Measurements from ENCODE around the gene IRF7.
A peak's percentile ranks its signal among the peaks of the same experiment; 100 is the strongest.
"Not testable (repeated sequence)": the region's sequence is repeated elsewhere in the genome, so short reads cannot be mapped to it uniquely, and the experiment has no call there.

IRF7 gene

DNA sequence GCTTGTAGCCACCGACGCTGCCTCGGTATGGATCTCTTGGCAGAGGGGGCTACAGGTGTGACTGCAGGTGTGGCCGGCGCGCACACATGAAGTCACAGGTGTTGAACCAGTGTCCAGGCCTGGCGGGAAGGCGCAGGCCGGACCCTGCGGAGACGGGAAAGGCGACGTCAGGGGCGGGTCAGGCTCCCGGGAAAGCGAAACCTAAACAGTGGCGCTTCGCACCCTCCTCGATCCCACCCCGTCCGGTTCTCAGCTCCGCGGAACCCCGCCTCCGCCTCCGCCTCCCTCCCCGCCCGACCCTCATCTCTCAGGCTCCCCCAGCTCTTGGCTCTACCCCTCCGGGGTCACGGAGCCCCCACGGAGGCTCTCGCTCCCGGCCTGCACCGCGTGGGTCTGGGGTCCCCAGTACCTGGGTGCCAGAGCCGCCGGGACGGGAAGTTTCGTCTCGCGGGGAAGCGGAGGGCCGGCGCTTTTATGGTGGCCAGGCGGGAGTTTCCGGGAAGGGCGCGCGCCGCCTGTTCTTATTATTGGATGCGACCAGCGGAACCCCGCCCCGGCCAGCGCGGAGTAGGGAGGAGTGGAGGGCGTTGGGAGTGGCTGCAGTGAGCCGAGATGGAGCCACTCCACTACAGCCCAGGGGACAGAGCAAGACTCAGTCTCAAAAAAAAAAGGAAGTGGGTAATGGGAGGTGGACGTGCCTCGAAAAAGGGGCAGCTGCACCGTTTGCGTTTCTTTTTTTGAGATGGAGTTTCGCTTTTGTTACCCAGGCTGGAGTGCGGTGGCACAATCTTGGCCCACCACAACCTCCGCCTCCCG is at the start of gene IRF7:
Gene IRF7 (minus strand): TSS at position 447 of the 816 bp plus-strand sequence. CDS start 586 bp downstream, outside the sequence.
- peak; percentile 98 for DNase-seq

GRCh38 chr11:665062-665703 is 49.4 kb upstream of the IRF7 start:
- no peak for DNase-seq

GRCh38 chr11:662689-663274 is 47.0 kb upstream of the IRF7 start:
- DNase-seq, result peak; percentile 47 to 57

- DNase-seq, result no peak
Observed at GRCh38 chr11:660681-661444, 45.1 kb upstream of the IRF7 start.

DNA sequence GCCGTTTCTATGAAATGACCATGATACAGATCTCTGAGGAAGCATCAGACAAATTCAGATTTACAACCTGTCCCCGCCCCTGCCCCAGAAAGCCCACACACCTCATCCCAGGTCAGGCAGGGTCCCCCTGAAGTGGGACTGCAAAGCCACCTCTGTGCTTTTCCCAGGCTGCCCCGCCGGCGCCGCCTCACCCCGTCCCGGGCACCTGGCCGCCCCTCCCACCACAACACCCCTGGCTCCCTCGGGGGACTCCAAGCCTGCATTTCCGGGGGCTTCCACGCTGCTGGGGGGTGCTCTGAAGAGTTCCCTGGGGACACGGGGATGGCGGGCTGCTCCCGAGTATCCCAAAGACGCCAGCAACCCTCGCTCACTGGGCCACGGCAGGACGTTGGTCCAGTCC is 44.5 kb upstream of the IRF7 start:
- DNase-seq, result no peak

GRCh38 chr11:659532-660085 is 43.9 kb upstream of the IRF7 start:
- DNase-seq, result no peak

- no peak for DNase-seq
Observed at GRCh38 chr11:657691-658126, 42.0 kb upstream of the IRF7 start.

GRCh38 chr11:656866-657265 is 41.1 kb upstream of the IRF7 start:
- no peak for DNase-seq

DNA sequence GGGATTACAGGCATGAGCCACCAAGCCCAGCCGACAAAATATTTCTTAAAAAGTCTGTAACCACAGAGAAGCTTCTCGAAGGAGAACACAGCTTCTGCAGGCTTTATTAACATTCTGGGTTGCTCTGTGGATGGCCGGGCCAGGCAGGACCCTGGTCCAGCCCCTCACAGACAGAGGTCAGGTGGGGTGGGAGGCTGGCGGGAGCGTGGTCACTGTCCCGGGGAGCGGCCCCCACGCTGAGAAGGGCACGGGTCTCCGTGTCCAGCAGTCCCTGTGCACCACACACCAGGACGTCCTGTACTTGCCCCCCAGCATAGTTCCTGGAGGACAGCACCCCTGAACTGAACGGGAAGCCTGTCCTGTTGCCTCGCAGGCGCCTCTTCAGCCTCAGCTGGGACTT is 40.7 kb upstream of the IRF7 start:
- no peak for DNase-seq

DNA sequence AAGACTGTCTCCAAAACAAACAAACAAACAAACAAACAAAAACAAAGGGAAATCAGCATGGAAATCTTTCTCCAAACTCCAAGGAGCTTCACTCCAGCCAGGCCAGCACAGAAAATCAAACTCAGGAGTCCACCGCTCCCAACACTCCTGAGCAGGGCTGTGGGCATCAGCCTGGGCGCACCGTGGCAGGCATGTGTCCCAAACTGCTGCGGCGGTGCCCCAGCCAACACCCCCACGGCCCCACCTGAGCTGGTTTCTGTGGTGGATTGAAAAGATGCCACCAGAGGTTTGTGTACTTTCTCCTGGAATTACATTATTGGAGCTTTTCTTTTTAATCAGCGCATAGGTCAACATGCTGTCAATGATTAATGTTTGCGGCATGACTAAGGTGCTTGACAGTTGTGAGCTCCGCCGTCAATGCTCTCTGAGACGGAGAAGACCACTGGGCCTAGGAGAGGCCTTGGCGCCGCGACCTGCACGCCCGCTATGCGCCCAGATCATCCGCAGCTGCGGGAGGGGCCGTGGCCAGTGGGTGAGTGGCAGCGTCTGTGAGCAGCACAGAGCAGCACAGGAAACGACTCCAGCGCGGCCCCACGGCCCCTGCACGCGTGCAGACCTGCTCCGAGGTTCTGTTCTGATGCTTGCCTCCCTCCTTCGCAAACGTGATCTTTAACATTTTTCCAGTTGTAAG is 39.4 kb upstream of the IRF7 start:
- DNase-seq, result no peak

GRCh38 chr11:654444-654843 is 38.7 kb upstream of the IRF7 start:
- DNase-seq, result not testable (repeated sequence)

- no peak for DNase-seq
Observed at GRCh38 chr11:653837-654236, 38.1 kb upstream of the IRF7 start.

- peak; percentile 17 to 18 for DNase-seq
Observed at GRCh38 chr11:653136-653535, 37.4 kb upstream of the IRF7 start.

GRCh38 chr11:650482-650881 is 34.7 kb upstream of the IRF7 start:
- DNase-seq, result no peak

- DNase-seq, result not testable (repeated sequence)
Observed at GRCh38 chr11:647672-648158, 32.0 kb upstream of the IRF7 start.

DNA sequence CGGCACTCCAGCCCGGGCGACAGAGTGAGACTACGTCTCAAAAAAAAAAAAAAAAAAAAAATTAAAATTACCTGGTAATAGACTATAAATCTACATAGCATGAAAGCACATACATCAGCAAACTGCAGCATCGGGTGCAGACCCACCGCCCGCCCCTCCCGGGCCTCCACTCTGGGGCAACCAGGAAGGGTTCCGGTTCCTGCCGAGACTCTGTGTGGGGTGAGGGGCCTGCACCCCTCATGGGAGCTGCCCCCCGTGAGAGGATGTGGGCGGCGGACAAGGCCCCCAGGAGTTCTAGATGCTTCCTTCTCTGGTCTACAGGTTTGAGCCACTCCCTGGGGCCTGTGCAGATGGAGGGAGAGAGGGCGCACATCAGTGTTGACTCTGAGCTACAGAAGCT is 30.5 kb upstream of the IRF7 start:
- no peak for DNase-seq

DNA sequence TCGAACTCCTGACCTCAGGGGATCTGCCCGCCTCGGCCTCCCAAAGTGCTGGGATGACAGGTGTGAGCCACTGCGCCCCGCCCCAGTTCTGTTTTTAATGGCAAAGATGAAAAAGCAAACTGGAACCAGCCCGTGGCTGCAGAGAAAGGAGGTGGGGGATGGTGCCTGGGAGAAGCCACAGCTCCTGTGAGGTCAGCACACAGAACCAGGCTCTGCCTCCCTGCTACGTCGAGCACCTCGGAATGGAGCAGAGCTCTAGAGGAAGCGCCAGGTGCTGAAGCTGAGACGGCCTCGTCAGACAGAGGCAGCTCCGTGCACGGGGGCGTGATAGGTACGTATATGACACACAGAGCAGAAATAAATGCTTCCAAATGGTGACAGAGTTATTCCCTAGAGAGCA is 29.8 kb upstream of the IRF7 start:
- DNase-seq, result no peak

DNA sequence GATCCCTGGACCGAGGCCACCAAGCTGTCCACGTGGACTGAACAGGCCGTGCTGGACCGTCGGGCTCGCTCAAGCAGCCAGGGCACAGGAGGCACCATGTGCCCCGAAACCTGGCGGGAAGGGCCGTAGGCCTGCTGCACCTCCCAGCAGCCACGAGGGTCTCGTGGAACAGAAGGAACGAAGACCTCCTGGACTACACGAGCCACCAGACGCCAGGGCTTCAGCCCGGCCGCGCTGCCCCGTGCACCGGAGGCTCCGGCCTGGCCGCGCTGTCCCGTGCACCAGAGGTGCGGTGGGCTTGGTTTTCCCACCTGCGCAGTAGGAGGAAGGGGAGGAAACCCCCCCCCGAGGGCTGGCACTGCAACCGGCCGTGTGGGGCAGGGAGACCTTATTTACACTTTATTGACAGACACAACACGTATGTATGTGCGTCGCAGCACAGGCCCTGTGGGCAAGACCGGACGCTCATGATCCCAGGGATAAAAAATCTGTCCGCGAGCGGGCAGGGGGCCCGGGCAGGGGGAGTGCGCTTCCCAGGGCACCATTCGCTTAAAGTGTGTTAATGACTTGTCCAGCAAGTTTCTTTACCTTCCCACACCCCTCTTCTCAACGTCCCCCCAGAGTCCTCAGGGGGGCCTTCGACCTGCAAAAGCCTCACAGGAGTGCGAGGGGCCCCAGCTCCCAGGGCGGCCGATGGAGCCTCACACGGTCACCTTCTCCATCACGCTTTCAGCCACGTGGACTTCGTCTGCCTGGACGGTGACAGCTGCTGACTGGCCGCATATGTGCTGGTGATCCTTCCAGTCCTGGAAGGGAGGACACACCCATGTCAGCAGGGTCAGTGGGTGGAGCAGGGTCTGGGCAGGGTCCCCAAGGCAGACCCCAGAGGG is 28.3 kb upstream of the IRF7 start:
- DNase-seq, result no peak

DNA sequence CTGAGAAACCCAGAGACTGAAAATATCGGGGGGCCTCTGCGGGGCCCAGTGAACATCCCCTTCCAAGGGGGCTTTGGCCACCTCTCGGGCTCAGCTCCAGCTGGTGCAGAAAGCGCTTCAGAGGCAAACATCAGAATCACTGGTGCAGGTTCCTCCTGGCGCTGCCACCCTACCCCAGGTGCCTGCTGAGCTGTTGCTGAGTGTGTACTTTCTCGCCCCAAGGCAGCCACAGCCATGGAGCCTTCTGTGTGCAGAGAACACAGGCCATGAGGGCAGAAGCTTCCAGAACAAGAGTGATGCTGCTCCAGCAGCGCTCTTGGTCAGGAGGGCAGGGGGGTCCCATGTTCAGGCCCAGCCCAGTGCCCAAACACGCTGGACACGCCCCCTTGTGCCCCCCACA is 27.6 kb upstream of the IRF7 start:
- no peak for DNase-seq

- no peak for DNase-seq
Observed at GRCh38 chr11:641806-642370, 26.1 kb upstream of the IRF7 start.

Data from Kasumi-1 (cell line).